Umbilical cord (tissue), 2 donors: ENCODE measurements around the gene CLCN1. TPM values are rescaled to one million over a fixed set of nuclear protein-coding genes. Genes with fewer than 3 reads are reported as not detected.
"Not testable (repeated sequence)": the region's sequence is repeated elsewhere in the genome, so short reads cannot be mapped to it uniquely, and the experiment has no call there.

ENCODE experiments used
- DNase-seq: peaks from one replicate; pipeline ENCODE4 v3.0.0-alpha.2; 2015; ENCODE audit warnings: low spot score
- total RNA-seq: library from RNA; depleted of rRNA; stranded (reverse); fragments of >200 nt; gene quantifications from one replicate; pipeline ENCODE4 v1.2.3, GENCODE V29; 2014; ENCODE audit warnings: low replicate concordance; ENCODE audit not compliant: insufficient read depth

Gene CLCN1
- not detected for total RNA-seq

GRCh38 chr7:143315776-143316175 is at the start of gene CLCN1:
Gene CLCN1 (plus strand): TSS chr7:143316111. CDS start chr7:143316213, 102 bp downstream.
- DNase-seq = no peak

DNA sequence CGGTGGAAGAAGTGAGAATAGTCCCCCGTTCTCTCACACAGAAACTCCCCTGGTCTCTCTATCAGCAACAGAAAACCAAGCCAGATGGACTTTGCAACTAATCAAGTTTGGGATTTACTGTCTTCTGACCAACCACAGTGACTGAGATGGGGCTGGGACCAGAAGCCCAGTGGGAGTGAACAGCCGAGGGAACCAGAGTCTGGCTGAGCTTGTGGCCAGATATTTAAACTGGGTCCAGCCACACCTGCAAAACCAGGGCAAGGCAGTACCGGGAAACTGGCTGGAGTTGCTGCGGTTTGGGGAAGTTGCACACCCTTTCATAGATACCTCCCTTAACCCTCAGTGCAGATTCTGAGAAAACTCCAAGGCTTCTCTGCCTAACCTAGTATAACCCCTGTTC is 46.7 kb upstream of the CLCN1 start:
- DNase-seq = no peak

DNA sequence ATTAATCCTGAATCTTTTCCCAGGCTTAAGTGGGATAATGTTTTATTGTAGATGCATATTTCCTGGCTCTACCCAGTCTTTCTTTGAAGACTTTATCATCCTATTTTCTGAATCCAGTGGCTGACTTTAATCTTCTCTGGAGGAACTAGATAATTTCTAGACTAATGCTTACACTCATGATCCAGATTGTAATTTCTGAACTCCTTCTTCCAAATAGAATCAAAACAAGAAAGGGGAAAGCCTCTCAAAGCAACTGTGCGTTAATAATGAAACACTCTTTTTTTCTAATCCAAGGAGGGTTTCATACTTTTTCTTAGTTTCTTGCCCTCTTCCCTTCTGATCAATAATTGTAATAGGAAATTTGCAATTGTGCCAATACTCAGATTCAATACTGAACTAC is 44.7 kb upstream of the CLCN1 start:
- no peak for DNase-seq

DNA sequence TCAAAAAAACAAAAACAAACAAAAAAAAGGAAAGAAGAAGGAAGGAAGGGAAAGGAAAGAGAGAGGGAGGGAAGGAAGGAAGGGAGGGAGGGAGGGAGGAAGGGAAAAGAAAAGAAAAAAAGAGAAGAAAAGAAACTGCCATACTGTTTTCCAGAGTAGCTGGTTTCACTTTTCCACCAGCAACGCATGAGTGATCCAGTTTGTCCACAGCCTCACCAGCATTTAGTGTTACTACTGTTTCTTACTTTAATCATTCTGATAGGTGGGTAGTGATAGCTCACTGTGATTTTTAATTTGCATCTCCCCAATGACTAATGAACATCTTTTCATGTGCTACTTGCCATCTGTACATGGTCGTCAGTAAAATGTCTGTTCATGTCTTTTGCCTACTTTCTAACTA is 43.0 kb upstream of the CLCN1 start:
- DNase-seq = no peak

- DNase-seq = peak; percentile 60
Measured at GRCh38 chr7:143279186-143280098, 36.5 kb upstream of the CLCN1 start.

- DNase-seq = no peak
Measured at GRCh38 chr7:143280160-143280559, 35.8 kb upstream of the CLCN1 start.

GRCh38 chr7:143280566-143280965 is 35.3 kb upstream of the CLCN1 start:
- DNase-seq = no peak

DNA sequence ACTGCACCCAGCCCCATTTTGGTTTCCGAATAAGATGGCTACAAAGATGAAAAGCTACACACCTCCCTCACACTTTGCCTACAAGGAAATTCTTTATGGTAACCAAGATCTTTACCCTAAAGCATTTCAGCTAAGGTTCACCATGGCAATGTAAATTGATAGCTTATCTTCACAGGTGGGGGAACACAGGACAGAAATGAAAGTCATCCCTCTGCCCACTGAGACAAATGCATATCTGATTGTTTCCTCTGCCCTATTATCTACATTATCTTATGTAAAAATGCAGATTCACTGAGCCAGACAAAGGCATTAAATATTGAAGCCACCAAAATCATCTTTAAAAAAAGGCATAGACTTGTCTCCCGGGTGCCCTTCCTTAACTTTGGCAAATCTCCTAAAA is 34.4 kb upstream of the CLCN1 start:
- DNase-seq = no peak

- DNase-seq = no peak
Measured at GRCh38 chr7:143282124-143282523, 33.8 kb upstream of the CLCN1 start.

- DNase-seq = no peak
Measured at GRCh38 chr7:143283381-143283780, 32.5 kb upstream of the CLCN1 start.

DNA sequence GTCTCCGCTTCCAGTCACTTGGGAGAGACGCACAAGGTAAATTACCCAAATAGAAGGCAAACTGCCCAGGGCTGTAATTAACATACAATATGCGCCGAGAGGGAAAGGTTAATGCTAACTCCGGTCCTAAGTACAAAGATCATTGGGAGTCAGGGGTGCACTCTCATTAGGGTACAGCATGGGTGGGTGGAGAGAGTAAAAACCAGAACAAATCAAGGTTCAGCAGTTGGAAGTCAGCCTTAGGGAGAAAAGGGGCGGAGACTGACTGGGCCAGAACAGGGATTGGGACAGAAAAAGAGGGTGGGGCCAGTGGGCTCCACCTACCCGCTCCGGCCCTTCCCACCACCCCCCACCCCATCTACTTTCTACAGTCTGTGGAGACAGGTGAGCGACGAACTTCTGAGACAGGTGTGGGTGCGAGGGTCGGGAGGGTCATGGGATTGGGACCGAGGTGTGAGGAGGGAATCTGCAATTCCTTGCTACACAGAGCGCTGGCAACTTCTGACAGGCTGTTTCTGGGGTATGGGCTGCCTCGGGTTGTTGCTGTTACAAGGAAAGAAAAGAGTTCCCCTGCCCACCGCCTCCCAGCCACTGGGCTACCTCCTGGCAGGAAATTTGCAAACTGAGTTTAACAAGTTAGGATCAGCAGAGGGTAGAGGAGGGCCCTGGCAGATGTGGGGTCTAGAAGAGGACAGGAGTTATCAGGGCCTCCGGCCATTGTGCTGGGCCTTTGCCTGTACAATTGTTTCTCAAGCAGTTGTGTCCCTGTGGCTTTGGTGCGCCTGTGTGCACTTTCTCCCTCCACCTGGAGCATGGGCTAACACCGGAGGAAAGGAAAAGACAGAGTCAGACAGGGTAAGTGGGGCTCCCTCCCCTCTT is 31.1 kb upstream of the CLCN1 start, which contains the start of gene TMEM139:
TSS of gene TMEM139 (plus strand) at position 368 of the 879 bp plus-strand sequence. CDS start 1,000 bp downstream, outside the sequence.
- DNase-seq = peak; percentile 39

- peak; percentile 21 for DNase-seq
Measured at GRCh38 chr7:143285470-143285778, 30.5 kb upstream of the CLCN1 start.

GRCh38 chr7:143285806-143286521 is 29.9 kb upstream of the CLCN1 start:
- DNase-seq = no peak

- no peak for DNase-seq
Measured at GRCh38 chr7:143286522-143286890, 29.4 kb upstream of the CLCN1 start.

DNA sequence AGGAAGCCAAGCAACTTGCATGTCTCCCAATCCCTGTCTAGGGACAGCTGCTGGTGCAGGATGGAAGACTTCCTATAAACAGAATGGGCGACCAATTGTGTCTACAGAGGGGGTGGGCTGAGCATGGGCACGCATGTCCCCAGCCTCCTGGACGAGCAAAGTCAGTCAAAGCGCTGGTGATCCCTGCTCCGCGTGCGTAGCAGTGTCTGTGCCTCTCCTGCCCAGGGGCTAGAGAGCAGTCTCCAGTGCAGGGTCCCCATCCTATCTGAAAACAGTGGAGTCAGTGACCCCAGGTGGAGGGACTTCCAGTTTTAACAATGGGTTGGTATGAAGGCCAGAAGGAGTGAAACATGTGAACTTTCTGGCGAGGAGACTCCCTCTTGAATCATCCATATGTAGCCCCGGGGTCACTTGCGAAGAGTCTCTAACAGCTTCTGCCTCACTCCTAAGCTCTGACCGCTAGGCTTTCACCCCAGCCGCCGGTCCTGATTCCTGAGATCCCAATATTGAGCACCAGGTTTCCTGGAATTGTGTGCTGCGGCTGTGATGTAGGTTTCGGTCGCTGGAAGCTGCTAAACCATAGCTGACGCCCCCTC is 28.5 kb upstream of the CLCN1 start:
- no peak for DNase-seq

DNA sequence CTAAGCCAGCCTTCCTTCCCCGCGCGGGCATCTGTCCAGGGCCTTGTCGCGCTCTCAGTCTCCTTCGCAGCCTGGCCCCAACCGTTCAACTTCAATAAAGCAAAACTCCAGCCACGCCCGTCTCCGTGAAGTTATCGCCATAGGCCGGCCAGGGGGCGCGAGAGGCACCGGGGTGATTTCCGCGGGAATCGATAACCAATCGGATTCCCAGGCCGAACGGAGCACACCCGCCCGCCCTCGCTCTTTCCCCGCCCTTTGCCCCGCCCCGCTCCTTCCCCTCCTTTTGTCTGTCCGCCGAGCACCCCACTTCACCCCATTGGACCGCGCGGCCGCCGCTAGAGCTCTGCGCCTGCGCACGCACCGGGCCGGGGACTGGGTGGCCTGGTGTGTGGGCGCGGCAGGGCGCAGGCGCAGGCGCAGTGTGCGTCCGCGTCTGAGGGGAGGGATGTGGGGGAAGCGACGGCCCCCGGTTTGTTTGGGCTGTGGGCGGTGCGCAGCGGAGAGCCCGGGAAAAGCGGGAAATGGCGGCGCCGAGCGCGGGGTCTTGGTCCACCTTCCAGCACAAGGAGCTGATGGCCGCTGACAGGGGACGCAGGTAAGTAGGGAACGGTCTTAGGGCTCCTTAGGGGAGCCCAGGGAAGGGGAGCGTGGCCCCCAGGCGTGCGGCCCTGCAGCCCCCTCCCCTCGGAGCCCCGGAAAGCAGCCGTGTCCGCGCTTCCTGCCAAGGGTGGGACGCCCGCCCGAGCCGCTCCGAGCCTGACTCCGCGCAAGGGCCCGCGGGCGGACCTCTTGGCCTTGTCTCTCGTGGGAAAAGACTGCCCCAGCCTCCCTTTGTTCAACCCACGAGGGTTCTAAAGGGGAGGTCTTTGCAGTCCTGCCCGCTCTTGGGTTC is 27.7 kb upstream of the CLCN1 start, which contains the start of gene CASP2:
TSS of gene CASP2 (plus strand) at position 417 of the 892 bp plus-strand sequence. CDS start at position 522, 105 bp downstream.
- peak; percentile 99 for DNase-seq

GRCh38 chr7:143288836-143289235 is 27.1 kb upstream of the CLCN1 start:
- peak; percentile 27 for DNase-seq

- DNase-seq = no peak
Measured at GRCh38 chr7:143289421-143289820, 26.5 kb upstream of the CLCN1 start.

GRCh38 chr7:143289888-143290287 is 26.0 kb upstream of the CLCN1 start:
- not testable (repeated sequence) for DNase-seq

- no peak for DNase-seq
Measured at GRCh38 chr7:143290293-143290692, 25.6 kb upstream of the CLCN1 start.
